ENCODE data around the gene ADAP1.

ADAP1 gene

DNA sequence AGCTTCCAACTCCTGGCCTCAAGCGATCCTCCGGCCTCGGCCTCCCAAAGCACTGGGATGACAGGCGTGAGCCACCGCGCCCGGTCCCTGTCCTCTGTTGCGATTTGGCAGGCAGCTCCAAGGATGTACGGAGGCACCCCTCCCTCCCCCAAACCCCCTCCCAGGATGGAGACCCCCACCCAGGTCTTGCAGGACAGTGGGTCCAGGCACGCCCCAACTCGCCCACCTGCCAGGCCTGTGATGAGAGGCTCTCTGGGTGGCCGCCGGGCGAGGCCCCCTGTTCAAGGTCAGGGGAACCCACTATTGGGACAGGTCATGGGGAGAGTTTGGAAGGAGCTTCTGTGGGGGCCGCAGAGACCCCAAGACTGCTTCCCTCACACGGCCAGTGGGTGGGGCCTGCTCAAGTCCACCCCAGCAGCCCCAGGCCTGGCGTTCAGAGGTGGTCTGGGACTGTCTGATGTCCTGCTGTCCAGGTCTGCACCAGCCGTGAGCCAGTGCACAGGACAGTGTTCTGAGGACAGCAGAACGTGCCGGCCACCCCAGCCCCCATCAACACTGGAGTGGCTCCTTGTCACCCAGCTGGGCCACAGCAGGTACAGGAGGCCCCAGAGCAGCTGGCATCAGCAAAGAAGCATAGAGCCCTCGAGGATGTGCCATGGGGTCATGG is 2.5 kb downstream of the ADAP1 start:
- no peak overlapping the region for H3K4me3 ChIP-seq (ENCODE audit: low read depth, low read length)
- in situ Hi-C loops (cut with HindIII; ENCODE audit: low sequenced_read_pairs) = loop anchor here (25.0 kb wide), 1 partner anchor 165 kb away; no protein-coding TSS in a partner anchor
- TF ChIP-seq, protein P1, sequence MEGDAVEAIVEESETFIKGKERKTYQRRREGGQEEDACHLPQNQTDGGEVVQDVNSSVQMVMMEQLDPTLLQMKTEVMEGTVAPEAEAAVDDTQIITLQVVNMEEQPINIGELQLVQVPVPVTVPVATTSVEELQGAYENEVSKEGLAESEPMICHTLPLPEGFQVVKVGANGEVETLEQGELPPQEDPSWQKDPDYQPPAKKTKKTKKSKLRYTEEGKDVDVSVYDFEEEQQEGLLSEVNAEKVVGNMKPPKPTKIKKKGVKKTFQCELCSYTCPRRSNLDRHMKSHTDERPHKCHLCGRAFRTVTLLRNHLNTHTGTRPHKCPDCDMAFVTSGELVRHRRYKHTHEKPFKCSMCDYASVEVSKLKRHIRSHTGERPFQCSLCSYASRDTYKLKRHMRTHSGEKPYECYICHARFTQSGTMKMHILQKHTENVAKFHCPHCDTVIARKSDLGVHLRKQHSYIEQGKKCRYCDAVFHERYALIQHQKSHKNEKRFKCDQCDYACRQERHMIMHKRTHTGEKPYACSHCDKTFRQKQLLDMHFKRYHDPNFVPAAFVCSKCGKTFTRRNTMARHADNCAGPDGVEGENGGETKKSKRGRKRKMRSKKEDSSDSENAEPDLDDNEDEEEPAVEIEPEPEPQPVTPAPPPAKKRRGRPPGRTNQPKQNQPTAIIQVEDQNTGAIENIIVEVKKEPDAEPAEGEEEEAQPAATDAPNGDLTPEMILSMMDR (IDR thresholded peaks at IDR 0.05; ENCODE audit: low read depth, low read length, missing control alignments) = no peak
- no peak for DNase-seq (ENCODE audit: low read depth)

DNA sequence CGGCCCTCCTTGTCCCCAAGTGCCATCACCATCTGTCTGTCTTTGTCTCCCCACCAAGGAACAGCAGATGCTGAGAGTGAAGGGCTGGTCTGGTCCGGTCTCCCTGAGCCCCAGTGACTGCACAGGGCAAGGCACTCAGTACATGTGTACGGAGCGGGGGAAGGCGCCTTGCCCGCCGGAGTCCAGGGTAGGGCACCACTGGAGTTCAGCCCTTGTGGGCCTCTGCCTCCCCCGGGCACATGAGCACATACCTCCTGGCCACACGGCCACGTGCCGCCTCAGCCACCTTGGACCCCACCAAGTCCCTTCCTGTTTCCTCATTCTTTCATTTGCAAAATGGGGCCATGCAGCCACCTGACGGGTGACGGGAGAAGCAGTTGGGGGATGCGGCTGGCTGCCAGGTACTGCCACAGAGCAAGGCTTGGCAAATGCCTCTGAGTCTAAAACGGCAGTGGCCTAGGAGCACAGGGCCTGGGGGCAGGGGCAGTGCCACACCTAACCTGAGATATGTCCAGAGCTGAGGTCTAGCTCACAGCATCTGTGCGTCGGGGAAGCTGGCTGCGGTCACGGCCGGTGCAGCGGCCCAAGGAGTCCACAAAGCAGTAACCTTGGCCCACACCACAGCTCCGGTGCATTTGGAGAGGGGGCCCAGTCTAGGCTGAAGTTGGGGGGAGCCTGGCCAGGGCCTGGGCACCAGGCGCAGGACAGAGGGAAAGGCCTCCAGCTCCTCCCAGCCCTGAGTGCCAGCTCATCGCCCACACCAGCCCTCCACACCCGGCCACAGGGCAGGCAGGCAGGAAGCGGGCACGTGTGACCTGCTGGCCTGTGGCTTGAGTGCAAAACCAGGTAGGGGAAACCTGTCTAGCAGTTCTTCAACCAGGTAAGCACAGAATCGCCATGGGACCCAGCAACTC is 5.2 kb downstream of the ADAP1 start:
- TF ChIP-seq, protein P1 (IDR thresholded peaks at IDR 0.05; ENCODE audit: low read depth, low read length, missing control alignments) = no peak
- H3K4me3 ChIP-seq (ENCODE audit: low read depth, low read length) = no peak overlapping the region
- DNase-seq (ENCODE audit: low read depth) = no peak
- in situ Hi-C loops (cut with HindIII; ENCODE audit: low sequenced_read_pairs) = no loop called here

DNA sequence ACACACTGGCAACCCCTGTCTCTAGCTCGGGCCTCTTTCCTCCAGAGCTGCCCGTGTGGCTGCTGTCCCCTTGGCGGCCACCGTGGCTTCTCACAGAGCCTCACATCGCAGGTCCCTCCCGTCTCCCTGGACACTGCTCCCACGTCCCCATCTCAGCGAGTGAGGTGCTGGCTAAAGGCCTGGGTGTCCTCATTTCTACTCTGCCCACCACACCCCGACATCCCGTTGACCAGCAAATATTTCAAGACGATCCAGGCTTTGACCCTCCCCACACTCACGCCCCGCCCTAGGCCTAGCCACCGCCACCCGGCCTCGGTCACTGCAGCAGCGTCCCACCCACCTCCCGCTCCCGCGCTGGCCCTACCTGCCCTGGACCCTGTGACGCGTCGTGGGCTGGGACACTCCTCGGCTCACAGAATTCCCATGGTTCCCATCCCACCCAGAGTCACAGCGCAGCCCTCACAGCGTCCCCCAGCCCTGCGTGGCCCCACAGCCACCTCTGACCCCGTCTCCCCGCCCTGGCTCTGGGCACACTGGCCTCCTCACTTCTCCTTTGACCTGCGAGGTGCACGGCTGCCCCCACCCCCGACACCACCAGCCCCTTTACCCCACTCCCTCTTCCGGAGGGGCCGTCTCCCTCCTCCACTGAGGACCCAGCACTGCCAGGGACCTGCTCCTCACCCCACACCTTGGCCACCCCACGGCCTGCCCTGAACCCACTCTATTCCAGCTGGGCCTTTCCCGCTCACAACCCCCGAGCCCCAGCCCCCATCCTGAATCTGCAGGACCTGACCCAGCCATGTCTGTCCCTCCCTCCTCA is 6.9 kb downstream of the ADAP1 start:
- H3K4me3 ChIP-seq (ENCODE audit: low read depth, low read length) = no peak overlapping the region
- TF ChIP-seq, protein P1 (IDR thresholded peaks at IDR 0.05; ENCODE audit: low read depth, low read length, missing control alignments) = no peak
- no peak for DNase-seq (ENCODE audit: low read depth)
- in situ Hi-C loops (cut with HindIII; ENCODE audit: low sequenced_read_pairs) = no loop called here

DNA sequence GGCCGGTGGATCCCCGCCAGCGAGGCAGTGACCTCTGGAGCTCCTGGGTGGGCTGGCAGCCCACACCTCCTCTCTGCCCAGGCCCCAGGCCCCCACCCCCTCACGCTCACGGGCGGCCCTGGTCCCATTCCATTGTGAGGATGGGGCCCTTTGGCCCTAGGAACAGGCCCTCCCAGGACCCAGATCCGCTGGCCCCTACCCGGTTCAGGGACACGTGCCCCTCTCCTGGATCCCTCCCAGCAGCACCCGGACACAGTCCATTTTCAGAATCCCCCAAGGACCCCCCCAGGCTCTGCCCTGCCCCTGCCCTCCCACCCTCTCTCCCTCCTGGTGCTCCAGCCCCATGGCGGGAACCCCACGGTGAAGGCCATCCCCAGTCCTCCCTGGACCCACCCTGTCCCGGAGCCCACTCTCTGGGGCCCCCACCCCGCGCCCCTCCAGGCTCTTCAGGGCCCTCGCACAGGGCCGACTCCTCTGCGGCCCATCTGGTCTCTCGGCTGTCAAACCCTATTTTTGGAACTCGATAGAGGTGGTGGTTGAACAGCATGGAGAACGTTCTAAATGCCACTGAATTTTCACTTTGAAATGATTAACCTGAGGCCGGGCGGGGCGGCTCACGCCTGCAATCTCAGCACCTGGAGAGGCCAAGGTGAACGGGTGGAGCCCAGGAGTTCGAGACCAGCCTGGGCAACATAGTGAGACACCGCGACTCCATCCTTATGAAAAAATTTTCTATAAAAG is 8.1 kb downstream of the ADAP1 start:
- DNase-seq (ENCODE audit: low read depth) = no peak
- no peak overlapping the region for H3K4me3 ChIP-seq (ENCODE audit: low read depth, low read length)
- in situ Hi-C loops (cut with HindIII; ENCODE audit: low sequenced_read_pairs) = no loop called here

DNA sequence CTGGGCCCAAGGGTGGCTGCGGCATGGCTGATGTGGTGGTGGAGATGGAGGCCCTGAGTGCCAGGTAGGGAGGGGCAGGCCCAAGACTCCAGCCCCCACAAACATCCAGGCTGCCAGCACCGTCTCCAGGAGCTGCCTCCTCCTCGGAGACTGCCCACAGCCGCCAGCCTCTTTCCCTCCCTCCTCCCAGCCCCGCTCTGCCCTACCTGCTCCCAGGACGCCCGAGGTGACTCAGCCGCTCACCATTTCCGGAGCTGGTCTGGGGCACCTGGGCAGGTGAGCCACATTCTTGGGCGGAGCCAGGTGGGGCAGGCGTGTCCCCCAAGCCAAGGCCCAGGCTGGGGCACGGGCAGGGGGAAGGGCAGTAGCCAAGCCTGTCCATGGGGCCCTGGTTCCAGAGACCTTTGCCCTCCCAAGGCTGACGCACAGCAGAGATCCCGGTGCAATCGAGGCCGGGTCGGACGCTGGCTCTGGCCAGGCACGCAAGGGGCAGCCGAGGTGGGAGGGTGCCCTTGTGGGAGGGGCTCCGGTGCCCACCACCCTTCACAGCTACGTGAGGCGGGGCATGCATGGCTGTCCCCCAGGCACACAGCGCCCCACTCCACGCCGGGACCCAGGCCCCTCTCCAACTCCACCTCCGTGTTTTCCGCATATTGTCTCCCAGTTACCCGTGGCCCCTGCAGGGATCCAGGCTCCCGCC is 8.8 kb downstream of the ADAP1 start:
- TF ChIP-seq, protein P1 (IDR thresholded peaks at IDR 0.05; ENCODE audit: low read depth, low read length, missing control alignments) = no peak
- in situ Hi-C loops (cut with HindIII; ENCODE audit: low sequenced_read_pairs) = no loop called here
- no peak for DNase-seq (ENCODE audit: low read depth)
- no peak overlapping the region for H3K4me3 ChIP-seq (ENCODE audit: low read depth, low read length)

More for the DNA sequence above, 8.1 kb downstream of the ADAP1 start:
- TF ChIP-seq, protein P1 (IDR thresholded peaks at IDR 0.05; ENCODE audit: low read depth, low read length, missing control alignments) = no peak

Data from astrocyte of the cerebellum (primary cell).